Thoracic aorta (tissue), 2 donors: ENCODE data around the gene SOX6. TPM values are rescaled to one million over a fixed set of nuclear protein-coding genes. Genes with fewer than 3 reads are reported as not detected.
"Not testable (repeated sequence)": the region's sequence is repeated elsewhere in the genome, so short reads cannot be mapped to it uniquely, and the experiment has no call there.

Experiments used
- ATAC-seq: fragments of 150-250 bp; one replicate; pipeline ENCODE4 v1.8.0; 2017; ENCODE audit warnings: low read depth; ENCODE audit not compliant: insufficient number of reproducible peaks, low FRiP score
- DNase-seq: peaks from one replicate; pipeline ENCODE4 v3.0.0-alpha.2; 2020; ENCODE audit warnings: low spot score
- H3K27ac ChIP-seq, 2 donors: fragments of 200-600 bp; sonication (generic); 1 replicate in 1 of 2; 2 replicates in 1 of 2; pipeline ENCODE4 v1.5.1; 2016; ENCODE audit warnings: mild to moderate bottlenecking in 2 of 2, moderate library complexity in 2 of 2
- H3K27me3 ChIP-seq: fragments of 200-600 bp; sonication (generic); replicated peaks from 2 replicates; pipeline ENCODE4 v1.6.0; 2016; ENCODE audit warnings: mild to moderate bottlenecking; ENCODE audit not compliant: insufficient read depth
- H3K36me3 ChIP-seq: fragments of 200-600 bp; sonication (generic); one replicate; pipeline ENCODE4 v1.5.1; 2016
- H3K4me1 ChIP-seq, 2 donors: fragments of 200-600 bp; sonication (generic); 1 replicate in 1 of 2; 2 replicates in 1 of 2; pipeline versions ENCODE4 v1.5.1 to v1.6.0; 2016; ENCODE audit warnings: low read depth in 2 of 2, mild to moderate bottlenecking in 1 of 2; ENCODE audit not compliant: control insufficient read depth in 1 of 2
- H3K4me3 ChIP-seq: fragments of 200-600 bp; sonication (generic); 2 replicates; pipeline ENCODE4 v1.5.1; 2016; ENCODE audit warnings: mild to moderate bottlenecking
- H3K9me3 ChIP-seq: fragments of 200-600 bp; sonication (generic); 2 replicates; pipeline ENCODE4 v1.5.1; 2016
- total RNA-seq, 2 donors: library from RNA; depleted of rRNA; stranded (reverse); fragments of >200 nt; gene quantifications; one replicate each; pipeline versions ENCODE4 v1.1.0 to v1.2.3, GENCODE V29; 2016
- TF ChIP-seq, protein P1 (sequence below): fragments of 200-600 bp; sonication (generic); IDR thresholded peaks from one replicate; pipeline ENCODE4 v1.5.1; 2019; ENCODE audit warnings: antibody characterized with exemption

Gene SOX6
- total RNA-seq, 2 donors from 2014 or later = 0.27 to 0.56 TPM

DNA sequence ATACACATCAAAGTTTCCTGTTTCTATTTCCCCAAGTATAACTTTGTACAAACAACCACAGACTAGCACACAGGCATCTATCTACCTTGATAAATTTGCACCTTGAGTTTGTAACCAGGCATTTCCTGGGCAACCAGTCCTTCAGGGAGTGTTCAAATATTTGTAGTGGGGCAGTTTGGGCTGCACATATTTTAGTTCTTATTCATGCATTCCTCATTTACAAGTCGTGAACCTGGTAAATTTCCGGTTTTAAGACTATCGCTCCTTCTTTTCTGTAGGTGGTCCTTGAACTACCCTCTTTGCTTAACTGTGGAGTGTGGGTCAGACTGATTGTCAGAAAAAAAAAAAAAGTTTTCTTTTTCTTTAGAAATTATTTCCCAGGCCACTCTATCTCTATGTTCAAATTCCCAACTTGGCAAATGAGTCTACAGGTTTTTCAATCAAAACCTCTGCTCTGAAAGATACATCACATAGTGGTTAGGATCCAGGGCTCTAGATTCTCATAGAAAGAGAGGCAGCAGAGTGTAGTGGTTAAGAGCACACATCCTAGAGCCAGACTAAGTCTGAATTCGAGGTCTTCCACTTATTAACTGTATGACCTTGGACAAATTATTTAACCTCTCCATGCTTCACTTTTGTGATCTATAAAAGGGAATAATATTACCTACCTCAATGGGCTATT is 201.5 kb downstream of the SOX6 start:
- H3K36me3 ChIP-seq = no peaks in the 10 kb centered on the region

DNA sequence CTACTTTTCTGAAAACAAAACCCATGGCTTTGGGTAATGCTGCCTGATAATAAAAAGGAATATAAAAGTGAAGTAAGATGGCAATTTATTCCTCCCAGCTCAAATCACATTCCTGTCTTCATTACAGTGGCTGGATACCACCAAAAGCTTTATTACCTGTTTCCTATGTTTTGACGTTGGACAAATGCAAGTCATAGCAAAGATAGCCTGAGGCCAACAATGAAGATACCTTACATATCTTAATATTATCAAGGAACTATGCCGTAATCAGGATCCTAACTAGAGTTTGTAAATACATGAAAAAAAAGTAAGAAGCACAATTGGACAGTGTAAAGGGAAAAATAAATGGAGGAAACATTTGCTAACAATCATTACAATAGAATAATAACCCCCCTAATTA is 202.4 kb downstream of the SOX6 start:
- no peaks in the 10 kb centered on the region for H3K9me3 ChIP-seq
- peaks cover 2 to 4% of the 10 kb centered on the region in 2 donors for H3K4me1 ChIP-seq
- H3K27me3 ChIP-seq = no peaks in the 10 kb centered on the region
- TF ChIP-seq, protein P1, sequence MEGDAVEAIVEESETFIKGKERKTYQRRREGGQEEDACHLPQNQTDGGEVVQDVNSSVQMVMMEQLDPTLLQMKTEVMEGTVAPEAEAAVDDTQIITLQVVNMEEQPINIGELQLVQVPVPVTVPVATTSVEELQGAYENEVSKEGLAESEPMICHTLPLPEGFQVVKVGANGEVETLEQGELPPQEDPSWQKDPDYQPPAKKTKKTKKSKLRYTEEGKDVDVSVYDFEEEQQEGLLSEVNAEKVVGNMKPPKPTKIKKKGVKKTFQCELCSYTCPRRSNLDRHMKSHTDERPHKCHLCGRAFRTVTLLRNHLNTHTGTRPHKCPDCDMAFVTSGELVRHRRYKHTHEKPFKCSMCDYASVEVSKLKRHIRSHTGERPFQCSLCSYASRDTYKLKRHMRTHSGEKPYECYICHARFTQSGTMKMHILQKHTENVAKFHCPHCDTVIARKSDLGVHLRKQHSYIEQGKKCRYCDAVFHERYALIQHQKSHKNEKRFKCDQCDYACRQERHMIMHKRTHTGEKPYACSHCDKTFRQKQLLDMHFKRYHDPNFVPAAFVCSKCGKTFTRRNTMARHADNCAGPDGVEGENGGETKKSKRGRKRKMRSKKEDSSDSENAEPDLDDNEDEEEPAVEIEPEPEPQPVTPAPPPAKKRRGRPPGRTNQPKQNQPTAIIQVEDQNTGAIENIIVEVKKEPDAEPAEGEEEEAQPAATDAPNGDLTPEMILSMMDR = no peak
- no peak for ATAC-seq
- H3K36me3 ChIP-seq = no peaks in the 10 kb centered on the region
- no peak overlapping the region for H3K4me3 ChIP-seq
- H3K27ac ChIP-seq = no peak overlapping the region
- DNase-seq = no peak

More for the DNA sequence above, 201.5 kb downstream of the SOX6 start:
- Histone ChIP-seq H3K4me3 (no peak overlapping the region), H3K27ac (no peak overlapping the region), H3K4me1 (no peaks in the 10 kb centered on the region), H3K27me3 (no peaks in the 10 kb centered on the region), H3K9me3 (no peaks in the 10 kb centered on the region)
- TF ChIP-seq, protein P1 = no peak
- DNase-seq = no peak
- no peak for ATAC-seq

DNA sequence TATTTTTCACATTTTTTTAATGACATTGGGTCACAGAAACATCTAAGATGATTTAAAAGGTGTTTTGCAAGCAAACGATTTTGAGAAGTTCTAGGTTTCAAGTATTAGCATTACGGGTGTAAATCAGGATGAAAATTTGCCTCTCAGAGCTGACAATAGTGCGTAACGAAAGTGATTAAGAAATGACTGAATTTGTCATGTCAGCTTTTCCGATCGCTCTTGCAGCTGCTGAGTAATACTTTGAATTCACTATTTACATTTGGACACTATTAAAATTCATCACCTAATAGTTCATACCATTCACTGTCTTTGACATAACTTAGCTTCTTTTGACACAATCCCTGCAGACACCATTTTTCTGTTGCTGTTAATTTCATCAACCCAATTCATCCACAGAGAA is 205.2 kb downstream of the SOX6 start:
- no peaks in the 10 kb centered on the region for H3K9me3 ChIP-seq
- TF ChIP-seq, protein P1 = no peak
- no peak for DNase-seq
- no peak overlapping the region for H3K4me3 ChIP-seq
- H3K27ac ChIP-seq = no peak overlapping the region
- no peak for ATAC-seq
- no peaks in the 10 kb centered on the region for H3K27me3 ChIP-seq
- H3K36me3 ChIP-seq = no peaks in the 10 kb centered on the region
- H3K4me1 ChIP-seq = peaks cover 4 to 12% of the 10 kb centered on the region in 2 donors

DNA sequence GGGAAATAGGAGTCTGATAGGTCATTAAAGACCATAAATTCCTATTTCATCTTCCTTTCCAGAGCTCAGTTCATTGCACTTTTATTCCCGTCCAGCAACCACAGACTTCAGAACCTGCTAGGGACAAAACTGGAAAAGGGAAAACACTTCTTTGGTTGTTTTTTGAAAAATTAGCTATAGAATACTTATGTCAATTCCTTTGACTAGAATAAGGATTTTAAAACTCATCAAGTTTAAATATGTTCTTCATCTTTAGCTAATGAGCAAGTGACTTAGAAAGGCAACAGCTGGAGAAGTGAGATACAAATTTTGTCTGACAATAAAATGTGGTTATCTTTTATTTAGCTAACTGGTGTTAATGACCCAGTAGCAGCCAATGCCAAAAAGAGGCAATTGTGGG is 206.9 kb downstream of the SOX6 start:
- no peak for ATAC-seq
- H3K27ac ChIP-seq = no peak overlapping the region
- H3K27me3 ChIP-seq = no peaks in the 10 kb centered on the region
- peaks cover 4 to 12% of the 10 kb centered on the region in 2 donors for H3K4me1 ChIP-seq
- DNase-seq = no peak
- H3K4me3 ChIP-seq = no peak overlapping the region
- no peaks in the 10 kb centered on the region for H3K36me3 ChIP-seq
- no peaks in the 10 kb centered on the region for H3K9me3 ChIP-seq
- TF ChIP-seq, protein P1 = no peak

DNA sequence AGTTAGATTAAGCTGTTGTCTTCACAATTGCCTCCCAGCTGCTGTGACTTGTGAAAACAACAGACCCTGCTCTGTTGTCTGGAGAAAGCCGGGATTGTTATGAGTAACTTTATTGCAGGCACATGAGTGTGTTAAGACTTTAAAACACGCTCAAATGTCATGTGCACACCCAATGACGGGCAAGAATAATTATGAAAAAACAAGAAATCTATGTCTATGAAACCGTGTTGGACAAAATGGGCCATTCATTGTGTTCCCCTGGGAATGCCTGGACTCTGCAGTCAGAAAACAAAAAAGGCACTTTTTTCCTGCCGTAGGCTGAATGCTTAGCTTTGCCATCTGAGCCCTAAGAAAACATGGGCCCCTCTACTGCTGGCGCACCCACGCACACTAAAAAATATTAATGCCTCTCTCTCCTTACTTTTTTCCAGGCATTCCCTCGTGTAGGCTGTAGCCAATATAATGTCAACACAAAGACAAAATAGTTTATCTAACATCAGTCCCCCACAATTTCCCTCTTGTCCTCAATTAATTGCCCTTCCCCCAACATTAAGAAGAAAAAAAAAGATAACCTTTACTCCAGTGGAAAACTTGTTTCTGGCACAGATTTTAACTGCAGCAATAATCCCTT is 207.9 kb downstream of the SOX6 start:
- Histone ChIP-seq H3K27ac (no peak overlapping the region), H3K4me3 (no peak overlapping the region), H3K4me1 (peaks cover 4 to 12% of the 10 kb centered on the region in 2 donors), H3K27me3 (no peaks in the 10 kb centered on the region), H3K9me3 (no peaks in the 10 kb centered on the region), H3K36me3 (no peaks in the 10 kb centered on the region)
- ATAC-seq (peak; percentile 20), DNase-seq (no peak)
- TF ChIP-seq, protein P1 = no peak

DNA sequence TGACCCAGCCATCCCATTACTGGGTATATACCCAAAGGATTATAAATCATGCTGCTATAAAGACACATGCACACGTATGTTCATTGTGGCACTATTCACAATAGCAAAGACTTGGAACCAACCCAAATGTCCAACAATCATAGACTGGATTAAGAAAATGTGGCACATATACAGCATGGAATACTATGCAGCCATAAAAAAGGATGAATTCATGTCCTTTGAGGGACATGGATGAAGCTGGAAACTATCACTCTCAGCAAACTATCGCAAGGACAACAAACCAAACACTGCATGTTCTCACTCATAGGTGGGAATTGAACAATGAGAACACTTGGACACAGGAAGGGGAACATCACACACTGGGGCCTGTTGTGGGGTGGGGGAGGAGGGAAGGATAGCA is 209.4 kb downstream of the SOX6 start:
- not testable (repeated sequence) for H3K9me3 ChIP-seq, H3K27me3 ChIP-seq, H3K4me3 ChIP-seq, DNase-seq, H3K27ac ChIP-seq, H3K36me3 ChIP-seq, ATAC-seq
- H3K4me1 ChIP-seq = peaks cover 4 to 12% of the 10 kb centered on the region in 2 donors

DNA sequence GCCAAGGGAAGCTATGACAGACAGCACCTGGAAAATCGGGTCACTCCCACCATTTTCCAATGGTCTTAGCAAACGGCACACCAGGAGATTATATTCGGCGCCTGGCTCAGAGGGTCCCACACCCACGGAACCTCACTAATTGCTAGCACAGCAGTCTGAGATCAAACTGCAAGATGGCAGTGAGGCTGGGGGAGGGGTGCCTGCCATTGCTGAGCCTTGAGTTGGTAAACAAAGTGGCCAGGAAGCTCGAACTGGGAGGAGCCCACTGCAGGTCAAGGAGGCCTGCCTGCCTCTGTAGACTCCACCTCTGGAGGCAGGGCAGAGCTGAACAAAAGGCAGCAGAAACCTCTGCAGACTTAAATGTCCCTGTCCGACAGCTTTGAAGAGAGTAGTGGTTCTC is 214.7 kb downstream of the SOX6 start:
- not testable (repeated sequence) for H3K4me1 ChIP-seq, H3K4me3 ChIP-seq, ATAC-seq, H3K36me3 ChIP-seq, H3K27ac ChIP-seq, DNase-seq, H3K27me3 ChIP-seq, H3K9me3 ChIP-seq

DNA sequence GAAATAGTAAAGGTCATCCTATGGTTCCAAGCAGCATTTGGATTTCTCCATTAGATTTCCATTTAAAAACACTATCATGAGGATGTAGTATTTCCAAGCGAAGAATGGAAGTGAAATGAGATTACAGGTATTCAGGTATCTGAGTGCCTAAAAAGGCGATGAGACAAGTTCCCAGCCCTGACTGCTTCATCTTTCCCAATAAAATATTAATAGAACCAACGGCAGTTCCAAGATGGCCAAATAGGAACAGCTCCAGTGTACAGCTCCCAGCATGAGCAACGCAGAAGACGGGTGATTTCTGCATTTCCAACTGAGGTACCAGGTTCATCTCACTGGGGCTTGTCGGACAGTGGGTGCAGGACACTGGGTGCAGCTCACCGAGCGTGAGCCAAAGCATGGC is 215.2 kb downstream of the SOX6 start:
- ATAC-seq, H3K4me3 ChIP-seq, DNase-seq, H3K27me3 ChIP-seq, H3K4me1 ChIP-seq, H3K9me3 ChIP-seq, H3K36me3 ChIP-seq, H3K27ac ChIP-seq: not testable (repeated sequence)
